ENCODE data around the gene MRPS18A. TPM values are rescaled to one million over a fixed set of nuclear protein-coding genes. Genes with fewer than 3 reads are reported as not detected.

MRPS18A gene
- total and polyA plus RNA-seq, 9 of the 15 experiments (the other 6 are each of a cell fraction or from before 2014, with no cell fraction given): 87.5 to 243 (median 125) TPM

DNA sequence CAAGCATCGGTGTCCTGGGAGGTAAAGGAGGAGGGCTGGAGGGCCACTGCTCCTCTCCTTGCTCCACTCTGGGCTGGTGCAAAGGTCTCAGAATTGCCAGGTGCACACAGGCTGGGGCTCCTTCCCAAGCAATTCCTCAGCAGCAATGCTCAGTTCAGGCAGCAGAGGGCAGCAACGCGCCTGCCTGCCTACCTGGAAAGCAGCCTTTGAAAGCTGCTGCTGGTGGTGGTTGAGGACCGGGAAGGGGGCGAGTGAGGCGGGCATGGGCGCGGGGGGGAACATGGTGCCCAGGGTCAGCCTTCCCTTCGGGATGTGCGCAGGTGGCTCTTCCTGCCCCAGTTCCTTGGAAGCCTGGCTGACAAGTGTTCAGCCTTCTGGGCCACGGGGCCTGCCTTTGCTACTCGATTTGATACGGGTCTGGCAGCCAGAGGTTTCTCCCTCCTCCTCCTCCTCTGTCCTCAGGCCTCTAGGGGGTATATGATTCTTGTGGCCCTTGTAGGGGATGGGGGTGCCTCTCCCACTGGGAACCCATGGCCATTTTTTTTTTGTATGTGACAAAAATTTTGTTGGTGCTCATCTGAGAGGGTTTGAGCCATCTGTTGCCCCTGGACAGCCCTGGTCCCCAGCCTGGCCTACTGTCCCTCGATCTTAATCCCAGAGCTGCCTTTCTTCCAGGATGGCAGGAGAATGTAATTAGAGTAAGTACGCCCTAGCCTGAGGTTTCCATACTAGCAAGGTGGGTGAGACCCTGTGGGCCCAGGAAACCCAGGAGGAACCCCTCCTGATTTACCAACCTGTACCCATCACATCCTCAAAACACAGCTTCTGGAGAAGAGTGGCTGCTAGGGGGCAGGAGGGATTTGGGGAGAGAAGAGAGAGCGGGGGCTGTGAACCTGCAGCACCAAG lies 20.1 kb downstream of the MRPS18A start (continued):
- TF ChIP-seq CREB3L1 (IDR thresholded peaks at IDR 0.05; ENCODE audit: borderline replicate concordance, low read depth): no peak
- no peak for TF ChIP-seq KLF10 (CRISPR knock-in tag; IDR thresholded peaks at IDR 0.05)
- no peak for TF ChIP-seq MIER1 (IDR thresholded peaks at IDR 0.05; ENCODE audit: low read depth)
- TF ChIP-seq ARNT (IDR thresholded peaks at IDR 0.05): no peak
- no peak for TF ChIP-seq RBM14 (IDR thresholded peaks at IDR 0.05; ENCODE audit: borderline replicate concordance, insufficient read depth, low read depth, low read length)
- TF ChIP-seq ZNF224 (CRISPR knock-in tag; IDR thresholded peaks at IDR 0.05): no peak
- peak; percentile 37 for TF ChIP-seq E2F8 (IDR thresholded peaks at IDR 0.05; ENCODE audit: low read depth, partially characterized antibody)
- TF ChIP-seq ZNF41 (CRISPR knock-in tag; conservative IDR thresholded peaks at IDR 0.05): peak; percentile 71; the same call in 1 of the 2 replicates
- no peak for TF ChIP-seq FOXP4 (CRISPR knock-in tag; IDR thresholded peaks at IDR 0.05; ENCODE audit: borderline replicate concordance)
- TF ChIP-seq DACH1 (IDR thresholded peaks at IDR 0.05; ENCODE audit: partially characterized antibody): no peak
- TF ChIP-seq TRIM28 (IDR thresholded peaks at IDR 0.05): no peak
- no peak for TF ChIP-seq MCM5 (IDR thresholded peaks at IDR 0.05; ENCODE audit: low read depth)
- no peak for TF ChIP-seq CBX2 (IDR thresholded peaks at IDR 0.05; ENCODE audit: insufficient read depth, low read length, poor library complexity, severe bottlenecking)
- TF ChIP-seq HEY1 (CRISPR knock-in tag; IDR thresholded peaks at IDR 0.05; ENCODE audit: borderline replicate concordance): no peak
- no peak for TF ChIP-seq CHD4 (IDR thresholded peaks at IDR 0.05; ENCODE audit: insufficient read depth, insufficient replicate concordance, low read depth, low read length, poor library complexity, severe bottlenecking)
- no peak for TF ChIP-seq NFYB (IDR thresholded peaks at IDR 0.05; ENCODE audit: extremely low read depth, insufficient read length)
- no peak for TF ChIP-seq CCNT2 (IDR thresholded peaks at IDR 0.05; ENCODE audit: borderline replicate concordance, extremely low read depth, insufficient read length, low read depth, low read length)
- TF ChIP-seq PTRF (tag; IDR thresholded peaks at IDR 0.05): no peak
- TF ChIP-seq CEBPB (tag; IDR thresholded peaks at IDR 0.05): no peak
